Measurements from ENCODE around the gene SEMA3E.

GRCh38 chr7:83532219-83532618 lies 116.7 kb downstream of the SEMA3E start:
- no peak for TF ChIP-seq CTCF (IDR thresholded peaks at IDR 0.05; ENCODE audit: poor library complexity)
- no peak for TF ChIP-seq EZH2phosphoT487 (IDR thresholded peaks at IDR 0.05; ENCODE audit: low read depth, severe bottlenecking, unreplicated experiment)
- TF ChIP-seq EZH2 (IDR thresholded peaks at IDR 0.05; ENCODE audit: borderline replicate concordance): no peak
